Epithelial cell of umbilical artery (primary cell): ENCODE results near the gene WFS1. TPM values are rescaled to one million over a fixed set of nuclear protein-coding genes. Genes with fewer than 3 reads are reported as not detected.

Source experiments
- total RNA-seq: library from RNA; depleted of rRNA; stranded (reverse); fragments of >200 nt; gene quantifications from 2 replicates; pipeline ENCODE4 v1.2.3, GENCODE V29; 2014

Gene WFS1
- total RNA-seq = 7.8 and 11.9 TPM in 2 replicates

GRCh38 chr4:6269616-6270511 lies at the start of gene WFS1:
WFS1 (plus strand) TSS chr4:6269850; CDS start chr4:6277456, 7,606 bp downstream.

Other genes with a start within 250 kb of the WFS1 start
- not detected in 2 replicates for gene JAKMIP1, start 69.3 kb upstream of the WFS1 start, total RNA-seq
- gene PPP2R2C, start 202.8 kb downstream of the WFS1 start, total RNA-seq = not detected in 2 replicates